NCI-H1092 treated with DMSO at 0.1 percent for 48 hours (cell line): ENCODE results near the gene ACOD1.

Experiments
- DNase-seq: peaks from one replicate; lab custom pipeline; 2025; lab: John Stamatoyannopoulos, UW

The ACOD1 gene

DNA sequence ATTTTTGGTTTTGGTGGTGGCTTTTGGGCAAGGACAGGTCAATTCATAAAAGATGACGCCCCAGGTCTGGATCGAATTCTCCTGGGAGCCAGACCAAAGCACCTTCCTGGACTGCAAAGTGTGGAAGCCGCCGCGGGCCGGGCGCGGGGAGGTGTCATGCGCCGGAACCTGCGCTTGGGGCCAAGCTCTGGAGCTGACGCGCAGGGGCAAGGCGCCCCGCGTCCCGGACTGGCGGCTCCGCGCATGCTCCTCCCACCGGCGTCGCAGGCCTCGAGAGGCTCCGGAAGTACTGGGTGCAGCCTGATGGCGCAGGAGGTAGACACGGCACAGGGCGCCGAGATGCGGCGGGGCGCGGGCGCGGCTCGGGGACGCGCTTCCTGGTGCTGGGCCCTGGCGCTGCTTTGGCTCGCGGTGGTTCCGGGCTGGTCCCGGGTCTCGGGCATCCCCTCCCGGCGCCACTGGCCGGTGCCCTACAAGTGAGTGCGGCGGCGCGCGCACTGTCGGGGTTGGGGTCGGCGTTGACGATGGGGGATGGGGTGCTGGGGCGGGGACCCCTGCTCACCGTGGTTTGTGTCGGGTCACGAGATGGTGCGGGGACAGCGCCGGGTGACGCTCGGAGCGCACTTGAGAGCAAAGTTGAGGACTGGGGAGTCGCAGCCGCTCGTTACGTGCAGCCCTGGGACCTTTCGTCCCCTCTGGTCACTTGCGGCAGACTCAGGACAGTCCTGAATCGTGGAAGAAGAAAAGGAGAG, 43.7 kb downstream of the ACOD1 start, which contains the start of gene CLN5:
TSS of gene CLN5 (plus strand) at position 286 of the 752 bp plus-strand sequence. CDS start at position 304, 18 bp downstream.
- peak; percentile 95 for DNase-seq

DNA sequence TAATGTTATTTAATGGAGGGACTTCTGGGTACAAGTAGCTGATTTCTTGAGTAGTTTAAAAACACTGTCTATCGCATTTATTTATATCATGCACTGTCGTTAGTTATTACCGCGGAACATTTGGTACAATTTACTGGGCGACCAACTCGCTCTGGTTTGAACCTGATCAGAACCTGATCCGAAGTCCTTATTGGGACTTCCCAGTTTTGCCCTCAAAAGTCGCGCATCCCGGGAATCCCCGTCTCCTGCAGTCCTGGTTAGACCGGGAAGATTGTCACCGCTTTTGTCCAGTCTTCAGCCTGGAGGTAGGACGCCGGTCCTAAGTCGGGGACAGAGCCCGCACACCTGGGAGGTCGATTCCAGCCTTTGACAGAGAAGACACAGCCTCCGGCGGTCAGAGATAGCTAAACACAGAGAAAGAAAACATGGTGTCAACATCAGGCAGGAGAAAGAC, 44.3 kb downstream of the ACOD1 start:
- DNase-seq = peak; percentile 40

DNA sequence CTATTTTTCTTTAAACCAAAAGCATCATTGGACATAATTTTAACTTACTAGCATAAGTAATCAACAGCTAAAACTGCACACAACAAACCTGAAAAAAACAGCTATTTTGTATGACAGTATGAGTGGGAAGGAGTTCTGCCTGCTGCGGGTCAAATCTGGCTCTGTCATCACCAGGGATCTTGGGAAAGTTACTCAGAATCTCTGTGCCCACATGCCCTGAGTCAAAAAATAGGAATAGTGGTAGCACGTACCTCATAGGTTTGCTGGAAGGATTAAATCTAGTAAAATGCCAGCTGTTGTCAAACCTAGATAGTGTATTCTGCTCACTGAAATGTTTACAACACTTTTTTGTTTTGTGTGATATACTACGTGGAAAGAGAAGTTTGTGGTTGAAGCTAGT, 44.7 kb downstream of the ACOD1 start:
- DNase-seq = no peak

DNA sequence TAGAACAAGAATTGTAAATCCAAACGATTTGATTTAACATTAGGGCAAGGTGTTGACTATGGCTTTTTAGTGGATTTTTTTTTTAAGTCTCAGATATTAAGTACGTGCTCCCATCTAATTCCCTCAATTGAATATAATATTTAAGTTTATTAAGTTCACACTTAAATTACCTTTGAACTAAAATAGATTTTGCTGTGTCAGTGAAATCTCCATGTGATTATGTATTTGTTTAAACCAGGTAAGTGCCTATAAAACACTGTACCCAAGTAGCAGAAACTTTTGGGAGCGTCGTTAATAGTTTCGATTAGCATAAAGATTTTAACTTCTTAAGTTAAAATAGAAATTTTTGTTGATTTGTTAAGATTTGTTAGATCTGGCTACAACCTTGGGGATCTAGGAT, 45.2 kb downstream of the ACOD1 start:
- DNase-seq = no peak

DNA sequence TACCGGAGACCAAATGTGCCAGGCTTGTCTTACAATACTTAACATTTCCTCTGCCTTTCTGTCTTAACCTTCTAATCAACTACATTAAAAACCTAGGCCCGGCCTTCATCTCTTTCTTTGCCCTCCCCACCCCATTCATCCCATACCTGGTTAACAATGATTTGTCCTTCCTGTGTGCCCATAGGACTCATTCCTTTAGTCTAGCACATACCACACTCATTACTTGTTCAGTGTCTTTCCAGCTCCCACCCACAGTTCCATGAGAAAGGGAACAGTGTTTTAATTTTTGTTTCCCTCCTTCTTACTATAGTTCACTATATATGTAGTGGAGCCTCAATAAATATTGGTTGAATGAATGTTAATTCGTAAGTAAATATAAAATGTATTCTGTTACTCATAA, 46.0 kb downstream of the ACOD1 start:
- DNase-seq = no peak

DNA sequence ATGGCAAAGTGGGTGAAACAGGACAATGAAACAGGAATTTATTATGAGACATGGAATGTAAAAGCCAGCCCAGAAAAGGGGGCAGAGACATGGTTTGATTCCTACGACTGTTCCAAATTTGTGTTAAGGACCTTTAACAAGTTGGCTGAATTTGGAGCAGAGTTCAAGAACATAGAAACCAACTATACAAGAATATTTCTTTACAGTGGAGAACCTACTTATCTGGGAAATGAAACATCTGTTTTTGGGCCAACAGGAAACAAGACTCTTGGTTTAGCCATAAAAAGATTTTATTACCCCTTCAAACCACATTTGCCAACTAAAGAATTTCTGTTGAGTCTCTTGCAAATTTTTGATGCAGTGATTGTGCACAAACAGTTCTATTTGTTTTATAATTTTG, 52.2 kb downstream of the ACOD1 start:
- DNase-seq = no peak

DNA sequence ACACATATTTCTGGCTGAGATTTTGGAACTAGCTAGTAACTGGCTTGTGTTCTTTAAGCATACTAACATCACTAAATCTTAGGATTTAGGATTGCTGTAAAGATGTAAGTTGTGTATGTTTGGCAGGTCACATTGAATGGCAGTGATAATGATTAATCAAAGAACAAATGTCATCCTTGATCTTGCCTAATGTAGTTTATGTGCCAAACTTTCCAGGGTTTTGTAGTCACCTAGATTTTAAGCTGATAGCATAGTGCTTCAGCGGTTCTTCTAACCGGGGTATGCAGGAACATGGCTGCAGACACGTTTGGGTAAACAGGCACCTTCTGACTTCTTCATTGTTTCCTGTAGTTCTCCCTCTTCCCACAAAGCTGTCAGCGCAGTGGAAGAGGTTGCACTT, 53.2 kb downstream of the ACOD1 start:
- DNase-seq = no peak

DNA sequence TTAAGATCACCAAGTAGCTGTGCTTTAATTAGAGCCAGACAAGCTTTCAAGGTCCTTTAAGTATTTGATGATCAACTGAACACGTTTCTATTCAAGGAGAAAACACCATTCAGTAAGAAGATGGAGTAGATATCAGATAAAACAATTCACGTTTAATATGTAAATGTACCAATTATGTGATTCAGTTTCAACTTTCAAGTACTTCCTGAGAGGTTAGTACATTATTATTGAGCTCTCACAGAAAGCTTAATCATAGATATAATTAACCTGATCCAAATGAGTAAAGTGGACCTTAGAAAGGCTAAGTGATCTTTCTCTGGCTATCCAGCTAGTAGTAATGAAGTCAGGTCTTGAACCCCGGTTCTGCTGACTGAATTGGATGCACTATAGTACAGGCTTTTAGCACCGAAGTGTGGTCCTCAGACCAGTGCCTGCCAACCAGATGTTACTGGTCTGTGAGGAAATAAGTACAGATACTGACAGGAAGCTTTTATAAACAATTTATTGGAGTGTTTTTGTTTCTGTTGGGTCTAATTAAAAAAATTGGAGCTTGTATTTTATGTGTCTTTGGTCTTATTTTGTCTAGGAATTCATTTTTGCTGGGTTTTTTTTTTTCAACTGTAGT, 53.8 kb downstream of the ACOD1 start:
- DNase-seq = no peak

DNA sequence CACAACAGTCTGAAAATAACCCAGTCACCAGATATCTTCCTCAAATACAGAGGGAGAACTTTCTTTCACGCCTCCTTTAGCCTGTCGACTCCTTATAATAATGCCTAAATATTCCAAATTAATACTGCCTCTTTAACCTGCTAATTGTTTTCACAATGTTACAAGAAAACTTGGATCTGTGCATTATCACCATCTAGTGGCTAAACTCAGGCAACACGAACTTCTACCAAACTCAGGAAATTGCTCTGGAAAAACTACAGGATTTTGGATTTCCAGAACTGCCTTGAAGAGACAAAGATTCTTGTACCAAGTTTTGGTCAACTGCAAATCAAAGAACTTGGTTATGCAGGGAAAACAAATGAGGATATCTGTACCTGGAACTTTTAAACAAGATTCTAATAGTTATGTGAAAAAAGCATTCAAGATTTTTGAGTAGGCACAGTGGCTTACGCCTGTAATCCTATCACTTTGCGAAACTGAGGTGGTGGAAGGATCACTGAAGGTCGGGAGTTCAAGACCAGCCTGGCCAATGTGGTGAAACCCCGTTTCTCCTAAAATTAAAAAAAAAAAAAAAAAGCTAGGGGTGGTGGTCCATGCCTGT, 54.4 kb downstream of the ACOD1 start:
- peak; percentile 14 for DNase-seq
